ENCODE results near the gene SCNN1B.

Gene SCNN1B

GRCh38 chr16:23301251-23302044 is 654 bp upstream of the SCNN1B start:
- H3K27me3 ChIP-seq (ENCODE audit: insufficient read depth, poor library complexity, severe bottlenecking), result peaks cover 15% of the 10 kb centered on the region
- no peak overlapping the region for H3K27ac ChIP-seq (replicated peaks)
- no peak overlapping the region for H3K4me3 ChIP-seq (replicated peaks; ENCODE audit: insufficient read depth, low read length)
- DNase-seq (ENCODE audit: low read depth in 1 of 2, low spot score in 1 of 2), result no peak
- no peak for TF ChIP-seq GABPA (IDR thresholded peaks at IDR 0.05; ENCODE audit: low read depth)
- no peak for TF ChIP-seq POLR2AphosphoS5 (IDR thresholded peaks at IDR 0.05; ENCODE audit: low read depth)

GRCh38 chr16:23303685-23304084 is 1.6 kb downstream of the SCNN1B start:
- no peak overlapping the region for H3K27ac ChIP-seq (replicated peaks)
- peaks cover 15% of the 10 kb centered on the region for H3K27me3 ChIP-seq (ENCODE audit: insufficient read depth, poor library complexity, severe bottlenecking)
- TF ChIP-seq GABPA (IDR thresholded peaks at IDR 0.05; ENCODE audit: low read depth), result no peak
- no peak for TF ChIP-seq REST (IDR thresholded peaks at IDR 0.05; ENCODE audit: insufficient replicate concordance, low read depth)
- no peak for TF ChIP-seq POLR2AphosphoS5 (IDR thresholded peaks at IDR 0.05; ENCODE audit: low read depth)
- no peak for TF ChIP-seq SPI1 (IDR thresholded peaks at IDR 0.05; ENCODE audit: borderline replicate concordance, low read depth)
- TF ChIP-seq CTCF (IDR thresholded peaks at IDR 0.05; ENCODE audit: insufficient read depth, low read length), result no peak
- no peak overlapping the region for H3K4me3 ChIP-seq (replicated peaks; ENCODE audit: insufficient read depth, low read length)
- no peak for DNase-seq (ENCODE audit: low read depth in 1 of 2, low spot score in 1 of 2)

- peaks cover 15% of the 10 kb centered on the region for H3K27me3 ChIP-seq (ENCODE audit: insufficient read depth, poor library complexity, severe bottlenecking)
- TF ChIP-seq POLR2AphosphoS5 (IDR thresholded peaks at IDR 0.05; ENCODE audit: low read depth) (no peak), GABPA (IDR thresholded peaks at IDR 0.05; ENCODE audit: low read depth) (no peak), SPI1 (IDR thresholded peaks at IDR 0.05; ENCODE audit: borderline replicate concordance, low read depth) (no peak), REST (IDR thresholded peaks at IDR 0.05; ENCODE audit: insufficient replicate concordance, low read depth) (no peak), CTCF (IDR thresholded peaks at IDR 0.05; ENCODE audit: insufficient read depth, low read length) (no peak)
- no peak overlapping the region for H3K27ac ChIP-seq (replicated peaks)
- no peak for DNase-seq (ENCODE audit: low read depth in 1 of 2, low spot score in 1 of 2)
- H3K4me3 ChIP-seq (replicated peaks; ENCODE audit: insufficient read depth, low read length), result no peak overlapping the region
Measured at GRCh38 chr16:23304620-23305019, 2.5 kb downstream of the SCNN1B start.

GRCh38 chr16:23306199-23307100 is 4.3 kb downstream of the SCNN1B start:
- H3K4me3 ChIP-seq (replicated peaks; ENCODE audit: insufficient read depth, low read length), result no peak overlapping the region
- H3K27ac ChIP-seq (replicated peaks), result no peak overlapping the region
- no peak for TF ChIP-seq POLR2AphosphoS5 (IDR thresholded peaks at IDR 0.05; ENCODE audit: low read depth)
- TF ChIP-seq SPI1 (IDR thresholded peaks at IDR 0.05; ENCODE audit: borderline replicate concordance, low read depth), result no peak
- TF ChIP-seq REST (IDR thresholded peaks at IDR 0.05; ENCODE audit: insufficient replicate concordance, low read depth), result no peak
- no peak for TF ChIP-seq CTCF (IDR thresholded peaks at IDR 0.05; ENCODE audit: insufficient read depth, low read length)
- TF ChIP-seq GABPA (IDR thresholded peaks at IDR 0.05; ENCODE audit: low read depth), result no peak
- DNase-seq (ENCODE audit: low read depth in 1 of 2, low spot score in 1 of 2), result no peak
- peaks cover 13% of the 10 kb centered on the region for H3K27me3 ChIP-seq (ENCODE audit: insufficient read depth, poor library complexity, severe bottlenecking)
